ENCODE results near the gene FOSL2.

FOSL2 gene

GRCh38 chr2:28430788-28431418 is 38.2 kb downstream of the FOSL2 start:
- no peaks in the 10 kb centered on the region for H3K36me3 ChIP-seq (ENCODE audit: insufficient read depth)
- no peak for TF ChIP-seq CTCF (conservative IDR thresholded peaks at IDR 0.05; ENCODE audit: low read depth, low read length)

DNA sequence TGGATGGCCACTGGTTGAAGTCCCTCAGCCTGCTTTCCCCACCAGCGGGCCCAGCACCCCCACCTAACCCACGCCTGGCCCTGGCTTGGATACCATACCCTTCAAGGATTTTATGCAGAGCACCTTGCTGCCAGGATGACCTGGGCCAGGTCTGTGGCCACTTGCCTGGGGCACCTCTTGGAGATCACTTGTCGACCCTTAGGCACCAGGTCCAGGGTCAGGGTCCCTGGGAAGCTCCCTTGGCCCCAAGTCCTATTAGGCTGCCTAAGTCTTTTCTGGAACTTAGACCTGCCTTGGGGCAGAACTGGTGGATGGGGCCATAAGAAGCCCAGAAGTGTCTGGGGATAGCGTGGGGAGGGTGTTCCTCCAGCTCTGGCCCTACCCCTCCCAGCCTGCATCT is 39.1 kb downstream of the FOSL2 start:
- H3K4me3 ChIP-seq (IDR thresholded peaks at IDR 0.05; ENCODE audit: insufficient read depth, low read depth, low read length) = no peak overlapping the region
- TF ChIP-seq CTCF (conservative IDR thresholded peaks at IDR 0.05; ENCODE audit: low read depth, low read length) = no peak
- no peak overlapping the region for H2AFZ ChIP-seq (ENCODE audit: low read depth)
- H3K4me1 ChIP-seq (ENCODE audit: low read depth, poor library complexity, severe bottlenecking) = no peaks in the 10 kb centered on the region
- H3K27ac ChIP-seq = no peak overlapping the region
- no peaks in the 10 kb centered on the region for H3K36me3 ChIP-seq (ENCODE audit: insufficient read depth)
- no peaks in the 10 kb centered on the region for H4K20me1 ChIP-seq (ENCODE audit: insufficient read depth)
- H3K4me2 ChIP-seq = no peak overlapping the region
- H3K79me2 ChIP-seq (ENCODE audit: insufficient read depth, low read depth) = no peaks in the 10 kb centered on the region
- H3K27me3 ChIP-seq (ENCODE audit: insufficient read depth, low read depth) = no peaks in the 10 kb centered on the region
- no peak overlapping the region for H3K9ac ChIP-seq

More at GRCh38 chr2:28430788-28431418, 38.2 kb downstream of the FOSL2 start:
- Histone ChIP-seq H3K27ac (no peak overlapping the region), H3K4me3 (IDR thresholded peaks at IDR 0.05; ENCODE audit: insufficient read depth, low read depth, low read length) (no peak overlapping the region), H3K4me2 (no peak overlapping the region), H4K20me1 (ENCODE audit: insufficient read depth) (no peaks in the 10 kb centered on the region), H3K4me1 (ENCODE audit: low read depth, poor library complexity, severe bottlenecking) (no peaks in the 10 kb centered on the region), H3K9ac (no peak overlapping the region), H3K79me2 (ENCODE audit: insufficient read depth, low read depth) (no peaks in the 10 kb centered on the region), H3K27me3 (ENCODE audit: insufficient read depth, low read depth) (no peaks in the 10 kb centered on the region), H2AFZ (ENCODE audit: low read depth) (no peak overlapping the region)

GRCh38 chr2:28432362-28432761 is 39.7 kb downstream of the FOSL2 start:
- Histone ChIP-seq H3K79me2 (ENCODE audit: insufficient read depth, low read depth) (no peaks in the 10 kb centered on the region), H3K4me2 (no peak overlapping the region), H2AFZ (ENCODE audit: low read depth) (no peak overlapping the region), H3K27ac (no peak overlapping the region), H3K27me3 (ENCODE audit: insufficient read depth, low read depth) (no peaks in the 10 kb centered on the region), H3K4me1 (ENCODE audit: low read depth, poor library complexity, severe bottlenecking) (no peaks in the 10 kb centered on the region), H3K4me3 (IDR thresholded peaks at IDR 0.05; ENCODE audit: insufficient read depth, low read depth, low read length) (no peak overlapping the region), H3K9ac (no peak overlapping the region), H4K20me1 (ENCODE audit: insufficient read depth) (no peaks in the 10 kb centered on the region), H3K36me3 (ENCODE audit: insufficient read depth) (no peaks in the 10 kb centered on the region)
- TF ChIP-seq CTCF (conservative IDR thresholded peaks at IDR 0.05; ENCODE audit: low read depth, low read length) = no peak

DNA sequence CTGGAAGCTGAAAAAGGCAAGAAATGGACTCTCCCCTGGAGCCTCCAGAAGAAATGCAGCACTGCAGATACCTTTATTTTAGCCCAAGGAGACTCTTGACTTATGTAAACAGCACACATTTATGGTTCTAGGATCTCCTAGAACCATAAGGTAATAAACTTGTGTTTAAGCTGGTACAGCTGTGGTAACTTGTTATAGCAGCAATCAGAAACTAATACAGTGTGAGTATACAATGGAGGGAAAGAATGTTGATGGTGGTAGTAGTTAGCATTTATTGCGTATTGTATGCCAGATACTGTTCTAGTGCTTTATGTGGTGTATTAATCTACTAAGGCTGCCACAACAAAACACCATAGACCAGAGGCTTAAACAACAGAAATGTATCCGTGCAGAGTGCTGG is 40.6 kb downstream of the FOSL2 start:
- Histone ChIP-seq H2AFZ (ENCODE audit: low read depth) (no peak overlapping the region), H3K9ac (no peak overlapping the region), H3K4me3 (IDR thresholded peaks at IDR 0.05; ENCODE audit: insufficient read depth, low read depth, low read length) (no peak overlapping the region), H3K36me3 (ENCODE audit: insufficient read depth) (no peaks in the 10 kb centered on the region), H3K79me2 (ENCODE audit: insufficient read depth, low read depth) (no peaks in the 10 kb centered on the region), H4K20me1 (ENCODE audit: insufficient read depth) (no peaks in the 10 kb centered on the region), H3K4me1 (ENCODE audit: low read depth, poor library complexity, severe bottlenecking) (no peaks in the 10 kb centered on the region), H3K27me3 (ENCODE audit: insufficient read depth, low read depth) (no peaks in the 10 kb centered on the region), H3K4me2 (no peak overlapping the region), H3K27ac (no peak overlapping the region)
- TF ChIP-seq CTCF (conservative IDR thresholded peaks at IDR 0.05; ENCODE audit: low read depth, low read length) = no peak

Data from KMS-11 (cell line).